Placental epithelial cell (primary cell): ENCODE measurements around the gene CERS6. TPM values are rescaled to one million over a fixed set of nuclear protein-coding genes. Genes with fewer than 3 reads are reported as not detected.

ENCODE experiments used
- small RNA-seq: library from RNA; depleted of rRNA; stranded (forward); fragments of <200 nt; gene quantifications from one replicate; pipeline ENCODE3, GENCODE V24; 2012
- total RNA-seq: library from RNA; depleted of rRNA; stranded (reverse); fragments of >200 nt; gene quantifications from 2 replicates; pipeline ENCODE4 v1.2.3, GENCODE V29; 2012

Gene CERS6, protein sequence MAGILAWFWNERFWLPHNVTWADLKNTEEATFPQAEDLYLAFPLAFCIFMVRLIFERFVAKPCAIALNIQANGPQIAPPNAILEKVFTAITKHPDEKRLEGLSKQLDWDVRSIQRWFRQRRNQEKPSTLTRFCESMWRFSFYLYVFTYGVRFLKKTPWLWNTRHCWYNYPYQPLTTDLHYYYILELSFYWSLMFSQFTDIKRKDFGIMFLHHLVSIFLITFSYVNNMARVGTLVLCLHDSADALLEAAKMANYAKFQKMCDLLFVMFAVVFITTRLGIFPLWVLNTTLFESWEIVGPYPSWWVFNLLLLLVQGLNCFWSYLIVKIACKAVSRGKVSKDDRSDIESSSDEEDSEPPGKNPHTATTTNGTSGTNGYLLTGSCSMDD
- 48.3 and 64.3 TPM in 2 replicates for total RNA-seq

DNA sequence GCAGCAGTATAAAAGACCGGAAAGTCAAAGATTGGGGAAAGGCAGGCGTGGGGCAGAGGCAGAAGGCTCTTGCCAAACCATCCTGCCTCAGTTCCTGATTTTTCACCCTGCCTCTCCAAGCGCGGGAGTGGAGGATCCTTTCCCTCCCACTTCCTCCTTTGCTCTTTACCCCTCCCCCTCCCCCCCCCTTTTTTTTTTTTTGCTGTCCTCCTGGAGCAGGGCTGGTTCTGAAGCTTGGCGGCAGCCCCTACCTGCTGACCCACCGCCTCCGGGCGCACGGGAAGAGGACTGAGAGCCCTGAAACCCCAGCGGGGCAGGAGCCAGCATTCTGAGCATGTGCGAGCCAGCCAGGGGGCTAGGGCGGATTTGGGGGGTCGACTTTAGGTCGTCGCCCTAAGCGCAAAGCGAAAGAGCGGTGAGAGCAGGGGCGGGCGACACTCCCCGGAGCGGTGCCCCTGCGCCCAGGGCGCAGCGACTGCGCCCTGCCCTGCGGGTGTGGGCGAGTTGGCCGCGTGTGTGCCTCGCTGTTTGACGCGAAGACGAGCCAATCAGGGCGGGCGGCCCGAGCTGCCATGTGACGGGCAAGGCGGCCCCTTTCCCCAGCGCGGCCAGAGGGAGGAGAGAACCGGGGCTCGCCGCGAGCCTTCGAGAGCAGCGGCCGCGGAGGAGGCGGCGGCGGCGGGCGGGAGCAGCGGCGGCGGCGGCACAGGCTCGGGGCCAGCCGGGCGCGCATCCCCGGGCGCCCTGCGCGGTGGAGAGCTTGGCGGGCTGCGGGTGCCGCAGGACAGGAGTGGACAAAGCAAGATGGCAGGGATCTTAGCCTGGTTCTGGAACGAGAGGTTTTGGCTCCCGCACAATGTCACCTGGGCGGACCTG lies at the start of gene CERS6:
CERS6 (plus strand) TSS at position 628 of the 876 bp plus-strand sequence; CDS start at position 805, 177 bp downstream.

DNA sequence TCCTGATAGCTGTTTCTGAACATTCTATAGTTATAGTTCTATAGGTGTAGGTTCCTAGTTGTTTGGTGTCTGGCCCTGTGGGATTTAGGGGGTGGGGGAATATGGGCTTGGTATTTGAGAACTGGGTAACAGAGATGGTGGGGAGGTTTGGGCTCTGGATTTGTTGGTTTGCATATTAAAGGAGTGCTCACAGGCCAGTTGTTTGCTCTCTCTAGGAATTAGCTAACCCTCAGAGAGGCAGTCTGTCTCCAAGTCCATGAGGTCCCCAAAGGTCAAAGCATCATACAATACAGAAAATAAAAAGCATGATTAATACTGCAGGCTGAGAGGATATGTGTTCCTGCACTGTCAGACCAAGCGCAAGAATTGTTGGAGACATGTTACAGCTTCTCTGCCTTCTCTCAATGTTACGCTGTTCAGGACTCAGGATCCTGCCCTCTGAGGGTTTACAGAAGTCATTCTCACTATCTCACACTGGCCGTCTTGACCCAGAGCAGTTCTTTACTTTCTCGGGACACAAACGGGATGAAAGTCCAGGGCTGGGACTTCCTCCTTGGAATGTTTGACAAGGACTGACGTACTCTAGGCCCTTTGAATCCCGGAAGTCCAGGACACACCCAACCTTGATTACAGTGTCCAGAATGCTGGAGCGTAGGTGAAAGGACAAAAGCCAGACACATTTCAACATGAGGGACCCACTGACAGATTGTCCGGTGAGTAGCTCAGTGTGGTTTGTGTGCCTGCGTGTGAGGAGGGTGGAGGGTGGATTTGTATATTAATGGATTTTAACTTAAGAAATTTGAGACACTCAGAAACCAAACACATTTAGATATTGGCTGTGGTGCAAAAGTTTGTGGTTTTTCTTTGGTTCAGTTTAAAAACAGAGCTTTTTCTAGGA lies 346.1 kb downstream of the CERS6 start, which contains the start of gene NOSTRIN:
NOSTRIN (plus strand) TSS at position 677 of the 898 bp plus-strand sequence; CDS start at position 687, 10 bp downstream.

Small RNAs within 50 kb of the gene (small RNA-seq; reads per million reads assigned to genes)
- gene MIR4774 = 0.29 reads per million, percentile 5 among the genes with 10 or more reads in this experiment
- not detected for gene RN7SL813P
- gene RNU6-766P = not detected

Other genes starting within 250 kb of the CERS6 start
- 5.1 and 5.6 TPM in 2 replicates for gene STK39, start 208.7 kb upstream of the CERS6 start, total RNA-seq